ENCODE results near the gene CMPK1. TPM values are rescaled to one million over a fixed set of nuclear protein-coding genes. Genes with fewer than 3 reads are reported as not detected.
A peak's percentile ranks its signal among the peaks of the same experiment; 100 is the strongest.
"Not testable (repeated sequence)": the region's sequence is repeated elsewhere in the genome, so short reads cannot be mapped to it uniquely, and the experiment has no call there.

The CMPK1 gene
- total RNA-seq: 10 to 100 TPM; 48.8 to 67.5 (median 57.5) TPM

- Histone ChIP-seq H3K27ac (peak within 1 kb of the TSS; percentile 98), H3K4me1 (replicated peaks in 1 of 2) (peaks cover 21 to 28% of the 10 kb centered on the region in 2 donors), H3K4me3 (peak within 1 kb of the TSS; percentile 73 to 93 (median 79))
- peak; percentile 77 to 89 (median 83) for ATAC-seq (replicated peaks in 6 of 8)
- WGBS, 10 experiments: 0% methylated on average over 1 to 20 of the region's 40 CpGs; no CpG with 5 or more reads in 2 of the 10 experiments
- in situ Hi-C loops (cut with MboI; ENCODE audit: low pct_unique_long_range_greater_than_20kb in 2 of 9, low sequenced_read_pairs in 9 of 9, unreplicated experiment in 9 of 9): no loop called here
These were observed at the start of gene CMPK1 for GRCh38 chr1:47333578-47333921. CMPK1 (plus strand) TSS chr1:47333790; CDS start chr1:47333946, 156 bp downstream.

- H3K4me3 ChIP-seq; ATAC-seq (replicated peaks in 6 of 8); H3K4me1 ChIP-seq (replicated peaks in 1 of 2); H3K27ac ChIP-seq; in situ Hi-C loops (cut with MboI; ENCODE audit: low pct_unique_long_range_greater_than_20kb in 2 of 9, low sequenced_read_pairs in 9 of 9, unreplicated experiment in 9 of 9): not testable (repeated sequence)
- WGBS, 10 experiments: 90 to 100% (median 96%) methylated on average over 2 to 4 of the region's 4 CpGs
These were observed 45.5 kb upstream of the CMPK1 start for GRCh38 chr1:47288116-47288515.

GRCh38 chr1:47294863-47295262 is 38.7 kb upstream of the CMPK1 start:
- H3K4me3 ChIP-seq; H3K4me1 ChIP-seq (replicated peaks in 1 of 2); in situ Hi-C loops (cut with MboI; ENCODE audit: low pct_unique_long_range_greater_than_20kb in 2 of 9, low sequenced_read_pairs in 9 of 9, unreplicated experiment in 9 of 9); H3K27ac ChIP-seq; ATAC-seq (replicated peaks in 6 of 8): not testable (repeated sequence)
- 91 to 100% (median 100%) methylated on average over 1 to 6 of the region's 6 CpGs for WGBS, 10 experiments

- in situ Hi-C loops (cut with MboI; ENCODE audit: low pct_unique_long_range_greater_than_20kb in 2 of 9, low sequenced_read_pairs in 9 of 9, unreplicated experiment in 9 of 9): no loop called here
- WGBS, 10 experiments: 75 to 100% (median 96%) methylated on average over 1 to 2 of the region's 2 CpGs
These were observed 38.0 kb upstream of the CMPK1 start for GRCh38 chr1:47295579-47295978.

GRCh38 chr1:47298025-47298699 is 35.4 kb upstream of the CMPK1 start:
- Histone ChIP-seq H3K4me3 (no peak overlapping the region), H3K4me1 (replicated peaks in 1 of 2) (no peaks in the 10 kb centered on the region), H3K27ac (no peak overlapping the region)
- in situ Hi-C loops (cut with MboI; ENCODE audit: low pct_unique_long_range_greater_than_20kb in 2 of 9, low sequenced_read_pairs in 9 of 9, unreplicated experiment in 9 of 9): no loop called here
- ATAC-seq (replicated peaks in 6 of 8): peak in 2 of 8 experiments; percentile 59 to 77

More at GRCh38 chr1:47295579-47295978, 38.0 kb upstream of the CMPK1 start:
- Histone ChIP-seq H3K4me1 (replicated peaks in 1 of 2) (no peaks in the 10 kb centered on the region), H3K4me3 (no peak overlapping the region), H3K27ac (no peak overlapping the region)
- ATAC-seq (replicated peaks in 6 of 8): no peak

- Histone ChIP-seq H3K4me3 (no peak overlapping the region), H3K27ac (no peak overlapping the region), H3K4me1 (replicated peaks in 1 of 2) (no peaks in the 10 kb centered on the region)
- 90 to 100% (median 98%) methylated on average over 1 to 2 of the region's 2 CpGs for WGBS, 10 experiments
- ATAC-seq (replicated peaks in 6 of 8): no peak
- in situ Hi-C loops (cut with MboI; ENCODE audit: low pct_unique_long_range_greater_than_20kb in 2 of 9, low sequenced_read_pairs in 9 of 9, unreplicated experiment in 9 of 9): no loop called here
These were observed 31.1 kb upstream of the CMPK1 start for GRCh38 chr1:47302472-47302871.

- 36 to 100% (median 89%) methylated on average over 1 to 4 of the region's 4 CpGs for WGBS, 10 experiments
- ATAC-seq (replicated peaks in 6 of 8): no peak
- H3K4me3 ChIP-seq: no peak overlapping the region
- in situ Hi-C loops (cut with MboI; ENCODE audit: low pct_unique_long_range_greater_than_20kb in 2 of 9, low sequenced_read_pairs in 9 of 9, unreplicated experiment in 9 of 9): no loop called here
- peaks cover 0 to 3% of the 10 kb centered on the region in 2 donors for H3K4me1 ChIP-seq (replicated peaks in 1 of 2)
- H3K27ac ChIP-seq: no peak overlapping the region
These were observed 24.2 kb upstream of the CMPK1 start for GRCh38 chr1:47309427-47309826.

GRCh38 chr1:47313915-47314664 is 19.5 kb upstream of the CMPK1 start, which contains the start of gene STIL:
STIL (minus strand) TSS chr1:47314147; CDS start chr1:47310319, 3,828 bp downstream.
- peak within 1 kb of the TSS; percentile 50 to 54 for H3K27ac ChIP-seq
- 0 to 2% (median 1%) methylated on average over 6 to 40 of the region's 54 CpGs for WGBS, 10 experiments
- in situ Hi-C loops (cut with MboI; ENCODE audit: low pct_unique_long_range_greater_than_20kb in 2 of 9, low sequenced_read_pairs in 9 of 9, unreplicated experiment in 9 of 9): no loop called here
- H3K4me3 ChIP-seq: peak within 1 kb of the TSS; percentile 51 to 80 (median 72)
- peaks cover 5 to 6% of the 10 kb centered on the region in 2 donors for H3K4me1 ChIP-seq (replicated peaks in 1 of 2)
- peak; percentile 96 to 100 (median 99) for ATAC-seq (replicated peaks in 6 of 8)

GRCh38 chr1:47317841-47318240 is 15.7 kb upstream of the CMPK1 start:
- Histone ChIP-seq H3K27ac (no peak overlapping the region), H3K4me1 (replicated peaks in 1 of 2) (peaks cover 5 to 6% of the 10 kb centered on the region in 2 donors), H3K4me3 (no peak overlapping the region)
- in situ Hi-C loops (cut with MboI; ENCODE audit: low pct_unique_long_range_greater_than_20kb in 2 of 9, low sequenced_read_pairs in 9 of 9, unreplicated experiment in 9 of 9): no loop called here
- WGBS, 10 experiments: 0 to 100% (median 83%) methylated on average over 1 of the region's 1 CpG; no CpG with 5 or more reads in 5 of the 10 experiments
- ATAC-seq (replicated peaks in 6 of 8): no peak

- in situ Hi-C loops (cut with MboI; ENCODE audit: low pct_unique_long_range_greater_than_20kb in 2 of 9, low sequenced_read_pairs in 9 of 9, unreplicated experiment in 9 of 9); H3K4me1 ChIP-seq (replicated peaks in 1 of 2); H3K4me3 ChIP-seq; ATAC-seq (replicated peaks in 6 of 8); H3K27ac ChIP-seq: not testable (repeated sequence)
- WGBS, 10 experiments: 60 to 100% (median 90%) methylated on average over 1 to 12 of the region's 14 CpGs; no CpG with 5 or more reads in 1 of the 10 experiments
These were observed 13.6 kb upstream of the CMPK1 start for GRCh38 chr1:47319968-47320367.

- ATAC-seq (replicated peaks in 6 of 8): no peak
- Histone ChIP-seq H3K4me1 (replicated peaks in 1 of 2) (no peaks in the 10 kb centered on the region), H3K27ac (no peak overlapping the region), H3K4me3 (no peak overlapping the region)
- in situ Hi-C loops (cut with MboI; ENCODE audit: low pct_unique_long_range_greater_than_20kb in 2 of 9, low sequenced_read_pairs in 9 of 9, unreplicated experiment in 9 of 9): no loop called here
- WGBS, 10 experiments: 0 to 78% (median 40%) methylated on average over 1 of the region's 1 CpG; no CpG with 5 or more reads in 2 of the 10 experiments
These were observed 10.0 kb upstream of the CMPK1 start for GRCh38 chr1:47323599-47324031.

GRCh38 chr1:47324682-47325081 is 8.9 kb upstream of the CMPK1 start:
- Histone ChIP-seq H3K4me1 (replicated peaks in 1 of 2) (no peaks in the 10 kb centered on the region), H3K27ac (no peak overlapping the region), H3K4me3 (no peak overlapping the region)
- 50 to 100% (median 80%) methylated on average over 1 to 3 of the region's 3 CpGs; no CpG with 5 or more reads in 3 of the 10 experiments for WGBS, 10 experiments
- in situ Hi-C loops (cut with MboI; ENCODE audit: low pct_unique_long_range_greater_than_20kb in 2 of 9, low sequenced_read_pairs in 9 of 9, unreplicated experiment in 9 of 9): no loop called here
- ATAC-seq (replicated peaks in 6 of 8): peak in 2 of 8 experiments; percentile 48 to 49

- Histone ChIP-seq H3K4me1 (replicated peaks in 1 of 2) (no peaks in the 10 kb centered on the region), H3K4me3 (no peak overlapping the region), H3K27ac (no peak overlapping the region)
- WGBS, 10 experiments: 50 to 88% (median 80%) methylated on average over 1 to 2 of the region's 2 CpGs; no CpG with 5 or more reads in 2 of the 10 experiments
- in situ Hi-C loops (cut with MboI; ENCODE audit: low pct_unique_long_range_greater_than_20kb in 2 of 9, low sequenced_read_pairs in 9 of 9, unreplicated experiment in 9 of 9): no loop called here
- no peak for ATAC-seq (replicated peaks in 6 of 8)
These were observed 8.1 kb upstream of the CMPK1 start for GRCh38 chr1:47325528-47325927.

Measured in motor neuron (in vitro differentiated cells).